ENCODE results near the gene MYADML2. TPM values are rescaled to one million over a fixed set of nuclear protein-coding genes. Genes with fewer than 3 reads are reported as not detected.
A peak's percentile ranks its signal among the peaks of the same experiment; 100 is the strongest.
"Not testable (repeated sequence)": the region's sequence is repeated elsewhere in the genome, so short reads cannot be mapped to it uniquely, and the experiment has no call there.

The MYADML2 gene
- total RNA-seq, 2 donors from 2014 or later = 0.17 TPM; not detected in 1

- intact Hi-C loops (cut with DNase I, micrococcal nuclease) = no loop called here
- DNase-seq = peak; percentile 82 to 88
- peak; percentile 82 for ATAC-seq
Measured at GRCh38 chr17:81918832-81919545, 28.0 kb downstream of the MYADML2 start.

DNA sequence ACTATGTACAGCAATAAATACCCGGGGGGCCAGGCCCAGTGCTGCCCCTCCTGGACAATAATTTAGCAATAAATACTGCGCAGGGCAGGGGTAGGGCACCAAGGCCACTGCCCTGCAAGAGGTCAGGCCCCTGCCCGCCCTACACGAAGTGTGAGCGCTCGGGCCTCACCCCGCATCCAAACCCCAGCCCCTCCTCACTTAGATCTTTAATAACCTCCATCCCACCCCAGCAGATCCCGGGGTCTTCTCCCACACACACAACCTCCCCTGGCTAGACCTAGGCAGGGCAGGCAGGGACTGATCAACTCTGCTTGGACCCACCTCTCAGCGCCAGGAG is 28.7 kb downstream of the MYADML2 start:
- intact Hi-C loops (cut with DNase I, micrococcal nuclease) = not testable (repeated sequence)
- peak; percentile 18 for ATAC-seq

DNA sequence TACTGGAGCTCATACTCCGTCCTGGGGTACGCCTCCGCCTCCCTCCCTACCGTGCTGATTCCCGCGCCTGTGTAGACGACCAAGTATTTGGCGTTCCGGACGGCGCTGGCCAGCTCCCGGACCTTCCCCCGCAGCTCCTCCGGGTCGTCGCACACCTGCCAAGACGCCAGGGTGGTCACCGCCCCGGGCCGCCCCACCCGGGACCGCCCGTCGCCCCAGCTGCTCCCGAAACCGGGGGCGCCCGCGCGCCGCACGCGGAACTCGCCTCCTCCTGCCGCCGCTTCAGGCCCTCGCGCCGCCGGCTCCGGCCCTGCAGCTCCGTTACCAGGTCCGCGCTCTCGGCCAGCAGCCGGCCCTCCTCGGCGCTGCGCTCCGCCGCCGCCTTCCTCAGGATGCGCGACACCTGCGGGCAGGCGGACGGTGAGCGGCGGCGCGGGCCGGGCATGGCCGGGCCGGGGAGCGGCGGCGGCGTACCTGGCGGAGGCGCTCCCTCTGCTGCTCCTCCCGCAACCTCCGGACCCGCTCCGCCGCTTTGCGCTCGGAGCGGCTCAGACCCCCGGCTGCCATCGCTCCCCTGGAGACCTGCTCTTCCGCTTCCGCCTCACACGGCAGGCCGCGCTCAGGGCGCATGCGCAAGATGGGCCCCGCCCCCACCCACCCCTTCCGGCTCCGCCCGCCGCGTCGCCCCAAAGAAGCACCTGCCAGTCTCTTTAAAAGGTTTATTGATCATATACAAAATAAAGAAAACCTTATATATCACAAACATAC is 29.3 kb downstream of the MYADML2 start, which contains the start of gene SIRT7:
Gene SIRT7 (minus strand): TSS at position 612 of the 768 bp plus-strand sequence. CDS start 45 bp downstream, at position 567.
- DNase-seq (peak; percentile 73 to 82), ATAC-seq (peak; percentile 75)
- intact Hi-C loops (cut with DNase I, micrococcal nuclease) = no loop called here

More for the DNA sequence above, 28.7 kb downstream of the MYADML2 start:
- not testable (repeated sequence) for DNase-seq

DNA sequence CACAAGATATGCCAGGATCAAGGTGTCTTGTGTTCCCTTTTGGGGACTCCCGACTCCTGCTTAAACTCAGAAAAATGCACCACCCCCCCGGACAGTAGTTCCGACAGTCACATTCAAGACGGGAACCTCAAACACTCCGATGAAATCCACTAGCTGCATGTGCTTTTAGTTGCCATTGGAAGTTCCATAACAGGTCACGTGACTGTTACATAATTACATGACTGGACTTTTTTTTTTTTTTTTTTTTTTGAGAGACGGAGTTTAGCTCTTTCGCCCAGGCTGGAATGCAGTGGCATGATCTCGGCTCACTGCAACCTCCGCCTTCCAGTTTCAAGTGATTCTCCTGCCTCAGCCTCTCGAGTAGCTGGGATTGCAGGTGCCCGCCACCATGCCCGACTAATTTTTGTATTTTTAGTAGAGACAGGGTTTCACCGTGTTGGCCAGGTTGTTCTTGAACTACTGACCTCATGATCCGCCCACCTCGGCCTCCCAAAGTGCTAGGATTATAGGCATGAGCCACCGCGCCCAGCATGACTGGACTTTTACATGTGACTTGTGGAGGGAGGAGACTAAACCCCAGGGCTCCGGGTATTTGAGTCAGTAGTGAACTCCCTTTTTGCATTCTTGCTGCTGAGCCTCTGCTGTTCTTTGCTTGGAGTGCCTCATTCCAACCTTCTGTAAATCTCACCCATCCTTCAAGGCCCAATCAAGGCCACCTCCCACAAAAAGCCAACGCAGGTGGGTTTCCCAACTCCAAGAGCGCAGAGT is 30.6 kb downstream of the MYADML2 start:
- intact Hi-C loops (cut with DNase I, micrococcal nuclease) = no loop called here
- peak; percentile 49 for ATAC-seq
- DNase-seq = peak; percentile 56 to 73

DNA sequence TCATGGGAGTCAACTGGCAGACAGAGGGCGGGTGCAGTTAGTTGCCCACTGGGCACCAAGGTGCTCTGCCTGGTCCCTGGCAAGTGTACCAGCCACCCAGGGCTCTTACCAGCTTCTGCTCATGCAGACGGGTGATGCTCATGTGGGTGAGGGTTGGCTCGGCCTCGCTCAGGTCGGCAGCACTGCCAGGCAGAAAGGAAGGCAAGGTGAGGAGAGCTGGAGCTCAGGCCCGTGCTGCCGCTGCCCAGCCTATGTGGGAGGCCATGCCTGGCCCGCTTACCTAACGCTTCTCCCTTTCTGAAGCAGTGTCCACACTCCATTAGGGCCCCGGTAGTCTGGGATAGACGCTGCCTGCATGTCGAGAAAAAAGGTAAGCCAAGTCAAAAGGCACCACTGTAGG is 31.7 kb downstream of the MYADML2 start:
- ATAC-seq (no peak), DNase-seq (no peak)
- intact Hi-C loops (cut with DNase I, micrococcal nuclease) = no loop called here

DNA sequence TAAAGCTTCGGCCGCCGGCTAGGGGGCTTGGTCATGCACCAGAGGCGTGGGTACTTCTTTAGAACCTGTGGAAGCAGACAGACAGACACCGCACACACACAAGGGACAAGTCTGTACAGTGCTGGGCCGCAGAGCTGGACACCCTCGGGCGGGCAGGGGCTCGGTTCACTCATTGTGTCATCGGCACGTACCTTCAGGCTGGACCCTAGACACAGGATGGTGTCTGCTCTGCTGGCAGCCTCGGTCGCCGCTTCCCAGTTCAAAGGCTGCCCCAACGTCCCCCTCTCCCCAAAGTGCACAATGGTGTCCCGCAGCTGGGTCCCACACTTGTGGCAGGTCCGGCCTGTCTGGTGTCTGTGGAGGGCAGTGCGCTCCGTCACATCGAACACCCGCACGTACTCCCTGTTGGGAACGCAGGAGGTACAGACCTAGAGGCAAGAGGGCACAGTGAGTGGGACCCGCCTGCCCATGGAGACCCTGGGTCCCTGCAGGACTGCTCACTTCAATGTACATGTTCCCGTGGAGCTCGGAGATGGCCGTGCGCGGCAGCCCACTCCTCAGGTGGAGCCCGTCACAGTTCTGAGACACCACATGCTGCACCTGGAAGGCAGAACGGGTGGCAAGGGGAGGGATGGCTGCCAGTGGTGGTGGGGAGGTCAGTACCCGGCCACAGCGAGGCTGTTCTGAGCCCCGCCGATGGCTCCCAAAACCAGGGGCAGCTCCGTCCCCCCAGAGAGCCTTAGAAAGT is 32.8 kb downstream of the MYADML2 start:
- DNase-seq (no peak), ATAC-seq (no peak)
- intact Hi-C loops (cut with DNase I, micrococcal nuclease) = no loop called here

DNA sequence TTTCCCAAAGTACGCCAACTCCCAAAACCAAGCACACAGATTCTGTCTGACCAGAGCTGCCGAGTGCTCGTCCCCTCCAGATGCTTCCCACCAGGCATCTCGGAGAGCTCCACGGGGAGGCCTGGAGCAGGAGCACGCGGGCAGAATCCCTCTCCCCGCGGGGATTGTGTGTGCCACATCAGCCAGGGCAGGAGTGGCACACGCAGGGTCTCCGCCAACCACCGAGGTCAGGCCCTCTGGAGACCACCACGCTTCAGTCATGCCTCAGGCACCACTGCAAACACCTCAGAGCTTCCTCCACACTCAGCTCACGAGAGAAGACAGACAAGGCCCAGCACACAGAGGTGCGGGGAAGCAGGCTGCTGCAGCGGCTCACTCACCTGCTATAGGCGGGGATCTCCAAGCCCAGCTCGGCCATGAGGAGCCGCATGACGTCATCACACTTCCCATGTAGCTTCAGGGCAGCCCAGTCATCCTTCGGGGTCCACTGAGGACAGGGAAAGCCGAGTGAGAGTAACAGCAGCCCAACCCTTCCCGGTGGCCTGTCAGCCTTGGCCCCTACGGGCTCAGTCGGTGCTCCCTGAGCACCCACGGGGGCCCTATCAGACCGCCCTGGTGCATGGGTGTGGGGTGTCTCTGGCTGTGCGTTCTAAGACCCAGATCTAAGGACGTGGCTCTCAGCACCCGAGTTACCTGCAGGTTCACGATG is 33.5 kb downstream of the MYADML2 start:
- no peak for DNase-seq
- ATAC-seq = no peak
- intact Hi-C loops (cut with DNase I, micrococcal nuclease) = no loop called here

- intact Hi-C loops (cut with DNase I, micrococcal nuclease) = no loop called here
- no peak for ATAC-seq
- DNase-seq = no peak
Measured at GRCh38 chr17:81912441-81913309, 34.4 kb downstream of the MYADML2 start.

DNA sequence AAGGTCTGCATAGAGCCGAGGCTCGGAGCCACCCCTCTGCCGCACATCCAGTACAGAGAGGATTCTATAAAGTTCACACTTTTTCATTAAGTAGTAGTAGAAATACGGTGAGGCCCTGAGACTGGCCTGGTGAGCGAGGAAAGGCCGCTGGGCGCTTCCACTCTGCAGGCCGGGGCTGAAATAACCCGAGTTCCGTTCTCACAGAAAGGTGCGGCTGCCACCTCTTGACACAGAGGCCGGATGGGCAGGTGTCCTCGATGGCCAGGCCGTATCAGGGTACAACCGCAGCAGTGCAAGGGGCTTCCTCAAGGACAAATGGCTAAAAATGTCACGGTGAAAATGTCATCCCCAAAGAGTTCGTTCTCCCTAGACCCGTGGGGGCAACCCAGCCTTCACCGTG is 35.1 kb downstream of the MYADML2 start:
- DNase-seq (no peak), ATAC-seq (no peak)
- intact Hi-C loops (cut with DNase I, micrococcal nuclease) = no loop called here

GRCh38 chr17:81911277-81911961 is 35.6 kb downstream of the MYADML2 start, which contains the start of gene PCYT2:
TSS of gene PCYT2 (minus strand) at chr17:81911399. CDS start at chr17:81911355, 44 bp downstream.
- DNase-seq = peak; percentile 95
- ATAC-seq = peak; percentile 88
- intact Hi-C loops (cut with DNase I, micrococcal nuclease) = no loop called here

DNA sequence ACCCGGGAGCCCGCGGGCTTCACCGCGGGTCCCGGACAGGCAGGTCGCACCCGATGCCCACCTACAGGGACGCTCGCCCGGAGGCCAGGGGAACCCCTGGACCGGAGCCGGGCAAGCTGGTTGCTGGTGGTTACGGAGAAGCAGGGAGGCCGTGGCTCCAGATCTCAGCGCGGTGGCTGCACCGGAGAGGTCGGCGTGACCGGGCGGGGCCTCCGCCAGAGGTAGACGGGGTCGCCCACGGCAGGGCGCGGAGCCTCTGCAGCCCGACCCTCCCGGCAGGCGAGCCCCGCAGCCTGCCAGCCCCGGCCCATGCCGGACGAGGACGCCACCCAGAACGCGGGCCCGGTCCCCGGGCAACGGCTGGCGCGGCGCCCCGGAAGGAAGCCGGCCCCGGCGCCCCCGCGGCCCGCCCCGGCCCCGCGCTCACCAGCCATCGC is 36.2 kb downstream of the MYADML2 start:
- ATAC-seq (peak; percentile 13), DNase-seq (no peak)
- intact Hi-C loops (cut with DNase I, micrococcal nuclease) = no loop called here

GRCh38 chr17:81909966-81910839 is 36.8 kb downstream of the MYADML2 start:
- ATAC-seq (peak; percentile 60), DNase-seq (peak; percentile 43 to 69)
- intact Hi-C loops (cut with DNase I, micrococcal nuclease) = no loop called here

GRCh38 chr17:81909231-81909630 is 37.8 kb downstream of the MYADML2 start:
- no peak for ATAC-seq
- intact Hi-C loops (cut with DNase I, micrococcal nuclease) = no loop called here
- DNase-seq = no peak

GRCh38 chr17:81908793-81909192 is 38.2 kb downstream of the MYADML2 start:
- ATAC-seq = no peak
- no peak for DNase-seq
- intact Hi-C loops (cut with DNase I, micrococcal nuclease) = no loop called here

GRCh38 chr17:81907219-81908145 is 39.6 kb downstream of the MYADML2 start:
- intact Hi-C loops (cut with DNase I, micrococcal nuclease) = no loop called here
- DNase-seq = no peak
- ATAC-seq = no peak

Data from left colon (tissue), 2 donors.